HepG2 (cell line): Measurements from ENCODE around the gene CEBPA. TPM values are rescaled to one million over a fixed set of nuclear protein-coding genes. Genes with fewer than 3 reads are reported as not detected.
A peak's percentile ranks its signal among the peaks of the same experiment; 100 is the strongest.

Experiments
- ATF3 ChIP-seq: sonication (generic); formaldehyde crosslinking; IDR thresholded peaks from 2 replicates; pipeline ENCODE4 v1.4.0; 2020; ENCODE audit warnings: missing genetic modification reagents
- CCAR2 ChIP-seq: fragments of 200-400 bp; formaldehyde crosslinking; optimal IDR thresholded peaks from 2 replicates; pipeline ENCODE3; 2018; ENCODE audit warnings: low read depth, mild to moderate bottlenecking, low read length, moderate library complexity
- FLYWCH1 ChIP-seq: sonication (generic); formaldehyde crosslinking; IDR thresholded peaks from 2 replicates; pipeline ENCODE4 v1.8.1; 2023; ENCODE audit warnings: mild to moderate bottlenecking, missing genetic modification reagents
- FOSL2 ChIP-seq: sonication (generic); formaldehyde crosslinking; IDR thresholded peaks from 2 replicates; pipeline ENCODE4 v1.4.0; 2020; ENCODE audit warnings: missing genetic modification reagents
- MAFK ChIP-seq, 2 experiments: IDR thresholded peaks in 1 of 2; conservative IDR thresholded peaks in 1 of 2; 2 replicates each; pipeline ENCODE4 v1.6.1; 2011; ENCODE audit warnings: improper control_type of control experiment in 2 of 2, low read length in 2 of 2
- MBNL3 ChIP-seq: fragments of 250-450 bp; sonication (Bioruptor Pico); conservative IDR thresholded peaks from 2 replicates; pipeline ENCODE4 v1.8.0; 2022; ENCODE audit warnings: mild to moderate bottlenecking, inconsistent platforms
- SMAD3 ChIP-seq: sonication (generic); formaldehyde crosslinking; IDR thresholded peaks from 2 replicates; pipeline ENCODE4 v1.4.0; 2020; ENCODE audit warnings: missing genetic modification reagents
- TERF1 ChIP-seq: sonication (generic); formaldehyde crosslinking; IDR thresholded peaks from 2 replicates; pipeline ENCODE4 v1.8.0; 2022; ENCODE audit warnings: mild to moderate bottlenecking, missing genetic modification reagents, moderate library complexity
- ZBTB7A ChIP-seq: sonication (generic); formaldehyde crosslinking; IDR thresholded peaks from 2 replicates; pipeline ENCODE4 v1.8.0; 2022; ENCODE audit warnings: mild to moderate bottlenecking, missing genetic modification reagents
- ZFP82 ChIP-seq: sonication (generic); formaldehyde crosslinking; IDR thresholded peaks from 2 replicates; pipeline ENCODE4 v1.5.1; 2020; ENCODE audit warnings: mild to moderate bottlenecking, missing genetic modification reagents, borderline replicate concordance
- ZMYM4 ChIP-seq: sonication (generic); formaldehyde crosslinking; IDR thresholded peaks from 2 replicates; pipeline ENCODE4 v1.8.1; 2023; ENCODE audit warnings: mild to moderate bottlenecking, missing genetic modification reagents
- ZNF546 ChIP-seq: sonication (generic); formaldehyde crosslinking; conservative IDR thresholded peaks from 2 replicates; pipeline ENCODE4 v1.8.1; 2023; ENCODE audit warnings: mild to moderate bottlenecking, missing genetic modification reagents
- ZNF770 ChIP-seq: sonication (generic); formaldehyde crosslinking; IDR thresholded peaks from 2 replicates; pipeline ENCODE4 v1.5.0; 2020; ENCODE audit warnings: mild to moderate bottlenecking, missing genetic modification reagents
- ZNF772 ChIP-seq: sonication (generic); formaldehyde crosslinking; IDR thresholded peaks from 2 replicates; pipeline ENCODE4 v1.5.0; 2020; ENCODE audit warnings: mild to moderate bottlenecking, missing genetic modification reagents
- polyA plus RNA-seq, 8 experiments: library from polyadenylated mRNA; depleted of rRNA in 3 of 8; stranded (reverse) in 7 of 8; unstranded in 1 of 8; fragments of >200 nt; fragmentation: Illumina TruSeq in 4 of 8; extraction: Trizol in 4 of 8; gene quantifications; 2 replicates each; pipeline versions ENCODE4 v1.2.1 to v1.2.3, GENCODE V29; 2011 to 2016; ENCODE audit warnings: low read depth in 4 of 8, missing spikeins in 1 of 8, mixed read lengths in 1 of 8; ENCODE audit not compliant: insufficient read depth in 1 of 8
- total RNA-seq, 5 experiments: library from RNA; depleted of rRNA; stranded (reverse); fragments of >200 nt; fragmentation: Illumina TruSeq; extraction: Trizol; gene quantifications; 2 replicates each; pipeline ENCODE4 v1.2.3, GENCODE V29; 2016; ENCODE audit warnings: low read depth in 1 of 5
- TF ChIP-seq, protein P1 (sequence below): IDR thresholded peaks from 2 replicates; pipeline ENCODE4 v1.6.1; 2018; ENCODE audit warnings: missing genetic modification reagents
- TF ChIP-seq, protein P2 (sequence below): sonication (generic); formaldehyde crosslinking; IDR thresholded peaks from 2 replicates; pipeline ENCODE4 v1.4.0; 2020; ENCODE audit warnings: mild to moderate bottlenecking, missing genetic modification reagents
- TF ChIP-seq, protein P3 (sequence below): sonication (generic); formaldehyde crosslinking; IDR thresholded peaks from 2 replicates; pipeline ENCODE4 v1.8.0; 2022; ENCODE audit warnings: missing genetic modification reagents, mild to moderate bottlenecking, borderline replicate concordance

Gene CEBPA
- total and polyA plus RNA-seq, 2 of the 13 experiments (the other 11 are each of a cell fraction or from before 2014, with no cell fraction given), result 24.8 to 103 TPM

GRCh38 chr19:33278403-33279269 is 23.7 kb downstream of the CEBPA start (continued):
- TF ChIP-seq, protein P1, sequence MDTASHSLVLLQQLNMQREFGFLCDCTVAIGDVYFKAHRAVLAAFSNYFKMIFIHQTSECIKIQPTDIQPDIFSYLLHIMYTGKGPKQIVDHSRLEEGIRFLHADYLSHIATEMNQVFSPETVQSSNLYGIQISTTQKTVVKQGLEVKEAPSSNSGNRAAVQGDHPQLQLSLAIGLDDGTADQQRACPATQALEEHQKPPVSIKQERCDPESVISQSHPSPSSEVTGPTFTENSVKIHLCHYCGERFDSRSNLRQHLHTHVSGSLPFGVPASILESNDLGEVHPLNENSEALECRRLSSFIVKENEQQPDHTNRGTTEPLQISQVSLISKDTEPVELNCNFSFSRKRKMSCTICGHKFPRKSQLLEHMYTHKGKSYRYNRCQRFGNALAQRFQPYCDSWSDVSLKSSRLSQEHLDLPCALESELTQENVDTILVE (CRISPR knock-in tag), result no peak; the same call in 1 of the 2 replicates
- no peak for TF ChIP-seq ZFP82 (CRISPR knock-in tag)
- TF ChIP-seq ZNF546 (CRISPR knock-in tag), result no peak
- peak; percentile 53; the same call in 1 of the 2 replicates for TF ChIP-seq ZNF772
- no peak for TF ChIP-seq MAFK (conservative IDR thresholded peaks at IDR 0.05 in 1 of 2, IDR thresholded peaks at IDR 0.05 in 1 of 2; ENCODE audit: low read length in 2 of 2)
- TF ChIP-seq ATF3 (CRISPR knock-in tag), result no peak
- TF ChIP-seq CCAR2, result no peak
- no peak for TF ChIP-seq MBNL3 (CRISPR knock-in tag)
- TF ChIP-seq ZMYM4, result peak; percentile 57
- TF ChIP-seq ZNF770 (CRISPR knock-in tag), result peak; percentile 90
- peak; percentile 86; the same call in 1 of the 2 replicates for TF ChIP-seq ZBTB7A
- TF ChIP-seq TERF1, result no peak
- TF ChIP-seq FOSL2, result peak; percentile 47
- TF ChIP-seq, protein P2, sequence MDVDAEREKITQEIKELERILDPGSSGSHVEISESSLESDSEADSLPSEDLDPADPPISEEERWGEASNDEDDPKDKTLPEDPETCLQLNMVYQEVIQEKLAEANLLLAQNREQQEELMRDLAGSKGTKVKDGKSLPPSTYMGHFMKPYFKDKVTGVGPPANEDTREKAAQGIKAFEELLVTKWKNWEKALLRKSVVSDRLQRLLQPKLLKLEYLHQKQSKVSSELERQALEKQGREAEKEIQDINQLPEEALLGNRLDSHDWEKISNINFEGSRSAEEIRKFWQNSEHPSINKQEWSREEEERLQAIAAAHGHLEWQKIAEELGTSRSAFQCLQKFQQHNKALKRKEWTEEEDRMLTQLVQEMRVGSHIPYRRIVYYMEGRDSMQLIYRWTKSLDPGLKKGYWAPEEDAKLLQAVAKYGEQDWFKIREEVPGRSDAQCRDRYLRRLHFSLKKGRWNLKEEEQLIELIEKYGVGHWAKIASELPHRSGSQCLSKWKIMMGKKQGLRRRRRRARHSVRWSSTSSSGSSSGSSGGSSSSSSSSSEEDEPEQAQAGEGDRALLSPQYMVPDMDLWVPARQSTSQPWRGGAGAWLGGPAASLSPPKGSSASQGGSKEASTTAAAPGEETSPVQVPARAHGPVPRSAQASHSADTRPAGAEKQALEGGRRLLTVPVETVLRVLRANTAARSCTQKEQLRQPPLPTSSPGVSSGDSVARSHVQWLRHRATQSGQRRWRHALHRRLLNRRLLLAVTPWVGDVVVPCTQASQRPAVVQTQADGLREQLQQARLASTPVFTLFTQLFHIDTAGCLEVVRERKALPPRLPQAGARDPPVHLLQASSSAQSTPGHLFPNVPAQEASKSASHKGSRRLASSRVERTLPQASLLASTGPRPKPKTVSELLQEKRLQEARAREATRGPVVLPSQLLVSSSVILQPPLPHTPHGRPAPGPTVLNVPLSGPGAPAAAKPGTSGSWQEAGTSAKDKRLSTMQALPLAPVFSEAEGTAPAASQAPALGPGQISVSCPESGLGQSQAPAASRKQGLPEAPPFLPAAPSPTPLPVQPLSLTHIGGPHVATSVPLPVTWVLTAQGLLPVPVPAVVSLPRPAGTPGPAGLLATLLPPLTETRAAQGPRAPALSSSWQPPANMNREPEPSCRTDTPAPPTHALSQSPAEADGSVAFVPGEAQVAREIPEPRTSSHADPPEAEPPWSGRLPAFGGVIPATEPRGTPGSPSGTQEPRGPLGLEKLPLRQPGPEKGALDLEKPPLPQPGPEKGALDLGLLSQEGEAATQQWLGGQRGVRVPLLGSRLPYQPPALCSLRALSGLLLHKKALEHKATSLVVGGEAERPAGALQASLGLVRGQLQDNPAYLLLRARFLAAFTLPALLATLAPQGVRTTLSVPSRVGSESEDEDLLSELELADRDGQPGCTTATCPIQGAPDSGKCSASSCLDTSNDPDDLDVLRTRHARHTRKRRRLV (CRISPR knock-in tag), result no peak
- TF ChIP-seq SMAD3 (CRISPR knock-in tag), result no peak
- TF ChIP-seq, protein P3, sequence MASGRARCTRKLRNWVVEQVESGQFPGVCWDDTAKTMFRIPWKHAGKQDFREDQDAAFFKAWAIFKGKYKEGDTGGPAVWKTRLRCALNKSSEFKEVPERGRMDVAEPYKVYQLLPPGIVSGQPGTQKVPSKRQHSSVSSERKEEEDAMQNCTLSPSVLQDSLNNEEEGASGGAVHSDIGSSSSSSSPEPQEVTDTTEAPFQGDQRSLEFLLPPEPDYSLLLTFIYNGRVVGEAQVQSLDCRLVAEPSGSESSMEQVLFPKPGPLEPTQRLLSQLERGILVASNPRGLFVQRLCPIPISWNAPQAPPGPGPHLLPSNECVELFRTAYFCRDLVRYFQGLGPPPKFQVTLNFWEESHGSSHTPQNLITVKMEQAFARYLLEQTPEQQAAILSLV, result no peak
- TF ChIP-seq FLYWCH1 (CRISPR knock-in tag), result no peak
